H1 (cell line): ENCODE data around the gene SLC35F6.

Experiments used
- CHD2 ChIP-seq: IDR thresholded peaks from 2 replicates; pipeline ENCODE4 v1.6.1; 2012; ENCODE audit warnings: low read length, improper control_type of control experiment
- CTCF ChIP-seq, 3 experiments: IDR thresholded peaks; 1 replicate in 2 of 3; 2 replicates in 1 of 3; pipeline versions ENCODE4 v1.5.1 to v1.6.1; 2011; ENCODE audit warnings: low read length in 3 of 3, mild to moderate bottlenecking in 3 of 3, inconsistent platforms in 2 of 3, low read depth in 1 of 3, moderate library complexity in 1 of 3; ENCODE audit not compliant: insufficient read depth in 1 of 3; ENCODE audit errors: control extremely low read depth in 1 of 3
- EP300 ChIP-seq, 2 experiments: IDR thresholded peaks; 1 replicate in 1 of 2; 2 replicates in 1 of 2; pipeline ENCODE4 v1.6.1; 2011 to 2012; ENCODE audit warnings: low read depth in 2 of 2, low read length in 2 of 2, mild to moderate bottlenecking in 2 of 2, borderline replicate concordance in 1 of 2, inconsistent platforms in 1 of 2, moderate library complexity in 1 of 2
- JUND ChIP-seq: IDR thresholded peaks from 2 replicates; pipeline ENCODE4 v1.6.1; 2011; ENCODE audit warnings: mild to moderate bottlenecking, improper control_type of control experiment, low read length
- MAX ChIP-seq: IDR thresholded peaks from 2 replicates; pipeline ENCODE4 v1.6.1; 2012; ENCODE audit warnings: inconsistent platforms
- POLR2A ChIP-seq, 2 experiments: IDR thresholded peaks; 1 replicate in 1 of 2; 2 replicates in 1 of 2; pipeline ENCODE4 v1.6.1; 2011; ENCODE audit warnings: low read depth in 2 of 2, low read length in 2 of 2, mild to moderate bottlenecking in 2 of 2; ENCODE audit errors: control extremely low read depth in 1 of 2
- TEAD4 ChIP-seq: IDR thresholded peaks from 2 replicates; pipeline ENCODE4 v1.6.1; 2012; ENCODE audit warnings: low read depth, low read length, inconsistent platforms, mixed read lengths

GRCh38 chr2:26723991-26724750 lies 39.9 kb upstream of the SLC35F6 start:
- TF ChIP-seq CTCF (IDR thresholded peaks at IDR 0.05; ENCODE audit: control extremely low read depth in 1 of 3, insufficient read depth in 1 of 3, low read depth in 1 of 3, low read length in 3 of 3) (no peak), CHD2 (no peak), EP300 (IDR thresholded peaks at IDR 0.05; ENCODE audit: borderline replicate concordance in 1 of 2, low read depth in 2 of 2, low read length in 2 of 2) (no peak), TEAD4 (no peak), JUND (no peak), MAX (no peak), POLR2A (IDR thresholded peaks at IDR 0.05; ENCODE audit: control extremely low read depth in 1 of 2, low read depth in 2 of 2, low read length in 2 of 2) (no peak)
